Left colon (tissue), 2 donors: Measurements from ENCODE around the gene C1orf198. TPM values are rescaled to one million over a fixed set of nuclear protein-coding genes. Genes with fewer than 3 reads are reported as not detected.

ENCODE experiments used
- ATAC-seq: fragments of 200-7000 bp; cut with Tn5 transposase; one replicate; pipeline ENCODE4 v1.9.1; 2020; ENCODE audit warnings: mild to moderate bottlenecking, moderate library complexity
- DNase-seq, 2 donors: peaks; one replicate each; pipeline ENCODE4 v3.0.0-alpha.2; 2020
- intact Hi-C, 2 donors: fragments of 100-400 bp; cut with DNase I in 1 of 2; cut with micrococcal nuclease in 1 of 2; formaldehyde crosslinking; loops; one replicate each; pipeline versions ENCODE4 v1.11.2 to v1.14.0; 2022; cut with DNase I, micrococcal nuclease
- total RNA-seq, 2 donors: library from RNA; stranded (reverse); fragmentation: NEBNext Ultra II Directional; extraction: Animal tissue kit (Norgen Biotek cat#: 25700); gene quantifications; one replicate each; pipeline ENCODE4 v1.2.1, GENCODE V29; 2021
- donor health status: DM: no; HTN: no; CAD: no.
- donor health status: DM: yes; HTN: yes; CAD: no.

The C1orf198 gene
- total RNA-seq, 2 donors from 2014 or later, result 14.4 to 16.6 TPM

DNA sequence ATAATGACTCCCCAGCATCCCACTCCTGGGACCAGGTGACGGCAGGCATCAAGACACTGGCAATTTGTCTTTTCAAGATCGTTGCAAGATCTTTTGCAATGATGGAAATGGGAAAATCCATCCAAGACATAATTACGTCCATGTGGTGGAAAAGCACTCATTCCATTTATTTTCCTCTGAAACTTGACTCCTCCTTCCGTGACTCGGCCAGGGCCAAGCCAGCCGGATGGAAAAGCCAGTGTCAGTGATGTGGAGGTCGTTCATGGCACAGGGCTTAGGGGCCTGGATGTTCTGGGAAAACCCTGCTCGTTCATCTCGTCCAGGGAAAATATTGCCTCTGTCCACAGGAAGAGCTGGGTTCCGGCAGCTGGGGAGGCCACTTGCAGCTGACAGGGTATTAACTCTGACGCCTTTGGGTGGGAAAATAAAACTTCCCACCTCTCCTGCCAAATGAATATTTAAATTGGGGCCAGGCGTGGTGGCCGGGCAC, 46.2 kb downstream of the C1orf198 start:
- no peak for DNase-seq
- intact Hi-C loops, result no loop called here
- no peak for ATAC-seq

- intact Hi-C loops, result no loop called here
- no peak for DNase-seq
These were observed 47.0 kb downstream of the C1orf198 start for GRCh38 chr1:230821346-230821745.

GRCh38 chr1:230820568-230820967, 47.8 kb downstream of the C1orf198 start:
- DNase-seq (no peak), ATAC-seq (no peak)
- intact Hi-C loops, result no loop called here

More at GRCh38 chr1:230821346-230821745, 47.0 kb downstream of the C1orf198 start:
- ATAC-seq, result no peak

DNA sequence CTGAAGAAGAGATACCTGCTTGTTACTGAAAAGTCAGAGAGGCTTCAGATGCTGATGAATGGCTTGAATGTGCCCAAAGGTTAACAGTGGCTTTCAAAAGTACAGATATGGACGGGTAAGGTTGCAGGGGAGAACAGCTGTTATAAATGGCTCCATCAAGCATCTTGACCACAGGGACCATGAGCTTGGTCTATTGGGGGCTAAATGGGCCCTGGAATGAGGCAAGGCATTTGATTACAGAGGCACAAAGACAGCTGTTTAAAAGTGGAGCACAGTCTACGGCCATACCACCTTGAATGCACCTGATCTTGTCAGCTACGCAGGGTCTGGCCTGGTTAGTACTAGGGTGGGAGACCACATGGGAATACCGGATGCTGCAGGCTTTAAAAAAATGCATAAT, 48.3 kb downstream of the C1orf198 start:
- no peak for DNase-seq

GRCh38 chr1:230818901-230819300, 49.4 kb downstream of the C1orf198 start:
- ATAC-seq (no peak), DNase-seq (no peak)
- intact Hi-C loops, result no loop called here

More for the DNA sequence above, 48.3 kb downstream of the C1orf198 start:
- intact Hi-C loops, result no loop called here
- no peak for ATAC-seq

DNA sequence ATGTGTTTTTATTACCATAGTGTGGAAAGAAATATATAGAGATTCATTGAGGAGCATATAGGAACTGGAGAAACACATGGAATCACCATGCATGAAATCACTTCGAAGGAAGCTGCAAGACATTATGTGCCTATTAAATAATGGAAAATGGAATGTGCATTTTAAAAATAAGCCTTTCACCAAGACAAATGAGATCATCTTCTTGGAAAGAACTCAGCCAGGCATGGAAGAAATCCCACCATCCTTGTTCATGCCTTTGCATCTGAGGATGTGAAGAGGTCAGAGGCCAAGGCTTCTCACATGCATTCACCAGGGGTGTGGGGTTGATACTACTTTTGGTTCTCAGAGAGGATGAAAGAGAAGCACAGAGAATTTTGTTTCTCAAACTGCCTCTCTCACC, 50.0 kb downstream of the C1orf198 start:
- DNase-seq, result no peak
- ATAC-seq, result no peak
- intact Hi-C loops, result no loop called here

DNA sequence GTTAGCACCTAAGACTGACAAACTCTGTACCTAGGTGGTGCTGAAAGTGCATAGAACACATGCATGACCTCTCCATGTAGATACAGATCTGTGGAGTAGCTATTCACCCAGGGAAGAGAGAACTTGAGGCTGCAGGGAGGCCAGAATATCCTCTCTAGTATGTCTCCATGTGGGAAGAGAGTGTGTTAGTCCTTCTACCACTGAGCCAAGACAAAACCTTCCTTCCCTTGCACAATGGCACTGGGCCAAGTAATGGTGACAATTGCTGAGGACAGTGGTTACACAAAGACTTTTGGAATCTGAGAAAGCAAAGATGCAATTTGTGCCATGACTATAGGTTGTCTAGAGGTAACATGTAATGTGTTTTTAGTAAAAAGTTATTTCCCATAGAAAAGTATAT, 52.3 kb downstream of the C1orf198 start:
- no peak for ATAC-seq
- DNase-seq, result no peak
- intact Hi-C loops, result no loop called here

DNA sequence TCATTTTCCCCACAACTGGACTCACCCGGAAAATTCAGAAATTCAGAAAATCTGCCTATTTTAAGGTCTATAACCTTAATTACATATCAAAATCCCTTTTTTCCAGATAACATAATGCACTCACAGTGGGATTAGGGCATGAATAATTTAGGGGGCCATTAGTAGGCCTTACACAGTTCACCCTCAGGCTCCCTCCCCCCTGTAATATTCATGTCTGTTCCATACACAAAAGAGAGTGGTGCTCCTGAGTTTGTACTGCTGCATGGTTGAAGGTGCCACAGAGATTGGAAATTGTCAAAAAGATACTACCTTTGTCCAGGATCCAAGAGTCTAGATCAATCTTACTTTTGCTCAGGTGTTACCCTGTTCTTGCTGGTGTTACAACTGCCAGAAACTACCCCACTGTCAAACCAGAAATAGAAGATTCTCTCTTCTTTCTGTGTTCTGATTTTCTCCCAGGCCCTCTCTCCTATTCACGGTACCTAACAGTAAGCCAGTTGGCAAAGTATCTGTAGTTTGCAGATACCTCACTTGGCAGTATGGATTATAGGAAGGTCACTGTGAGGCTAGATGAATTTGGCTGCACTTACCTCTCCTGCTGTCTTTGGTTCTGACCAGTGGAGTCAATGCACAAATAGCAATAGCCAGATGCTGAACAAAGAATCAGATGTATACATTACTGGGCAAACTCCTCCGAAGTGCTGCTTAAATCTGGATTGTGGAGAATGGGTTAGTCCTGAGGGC, 53.2 kb downstream of the C1orf198 start:
- intact Hi-C loops, result no loop called here
- no peak for ATAC-seq
- DNase-seq, result no peak

DNA sequence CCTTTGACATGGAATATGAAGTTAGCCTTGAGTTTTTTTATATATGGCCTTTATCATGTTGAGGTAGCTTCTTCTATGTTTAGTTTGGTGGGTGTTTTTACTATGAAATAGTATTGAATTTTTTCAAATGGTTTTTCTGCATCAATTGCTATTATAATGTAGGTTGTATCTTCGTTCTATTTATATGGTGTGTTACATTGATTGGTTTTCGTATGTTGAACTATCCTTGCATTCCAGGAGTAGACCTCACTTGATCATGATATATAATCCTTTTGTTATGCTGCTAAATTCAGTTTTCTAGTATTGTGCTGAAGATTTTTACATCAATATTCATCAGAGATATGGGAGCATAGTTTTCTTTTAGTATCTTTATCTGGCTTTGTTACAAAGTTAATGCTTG, 55.8 kb downstream of the C1orf198 start:
- no peak for DNase-seq
- no peak for ATAC-seq
- intact Hi-C loops, result no loop called here

GRCh38 chr1:230809256-230809990, 58.9 kb downstream of the C1orf198 start:
- DNase-seq (no peak), ATAC-seq (no peak)
- intact Hi-C loops, result no loop called here

DNA sequence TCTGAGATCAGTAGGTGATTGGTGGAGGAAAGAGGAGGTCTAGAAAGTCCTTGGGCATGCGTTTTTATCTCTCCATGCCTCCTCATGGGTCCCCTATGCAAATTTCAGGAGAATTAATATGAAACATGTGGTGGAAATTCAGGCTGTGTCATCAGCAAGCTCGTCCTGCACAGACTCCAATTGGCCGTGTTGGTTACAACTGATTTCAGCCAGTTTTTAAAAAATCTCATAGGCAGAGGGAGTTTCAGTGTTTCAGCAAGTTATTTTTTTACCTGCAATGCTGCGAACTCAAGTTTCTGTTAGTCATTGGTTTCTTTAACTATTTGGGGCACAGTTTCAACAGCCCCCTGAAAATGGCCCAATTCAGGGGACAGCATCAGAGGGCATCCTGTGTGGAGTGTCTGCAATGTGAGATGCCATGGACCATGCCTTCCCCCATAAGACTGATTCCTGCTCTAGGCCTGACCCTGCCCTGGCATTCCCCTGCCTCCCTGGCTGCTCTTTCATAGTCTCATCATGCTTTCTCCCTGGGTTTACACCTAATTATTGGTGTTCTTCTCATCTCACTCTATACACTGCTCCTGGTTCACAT, 59.9 kb downstream of the C1orf198 start:
- intact Hi-C loops, result no loop called here
- DNase-seq (no peak), ATAC-seq (no peak)

DNA sequence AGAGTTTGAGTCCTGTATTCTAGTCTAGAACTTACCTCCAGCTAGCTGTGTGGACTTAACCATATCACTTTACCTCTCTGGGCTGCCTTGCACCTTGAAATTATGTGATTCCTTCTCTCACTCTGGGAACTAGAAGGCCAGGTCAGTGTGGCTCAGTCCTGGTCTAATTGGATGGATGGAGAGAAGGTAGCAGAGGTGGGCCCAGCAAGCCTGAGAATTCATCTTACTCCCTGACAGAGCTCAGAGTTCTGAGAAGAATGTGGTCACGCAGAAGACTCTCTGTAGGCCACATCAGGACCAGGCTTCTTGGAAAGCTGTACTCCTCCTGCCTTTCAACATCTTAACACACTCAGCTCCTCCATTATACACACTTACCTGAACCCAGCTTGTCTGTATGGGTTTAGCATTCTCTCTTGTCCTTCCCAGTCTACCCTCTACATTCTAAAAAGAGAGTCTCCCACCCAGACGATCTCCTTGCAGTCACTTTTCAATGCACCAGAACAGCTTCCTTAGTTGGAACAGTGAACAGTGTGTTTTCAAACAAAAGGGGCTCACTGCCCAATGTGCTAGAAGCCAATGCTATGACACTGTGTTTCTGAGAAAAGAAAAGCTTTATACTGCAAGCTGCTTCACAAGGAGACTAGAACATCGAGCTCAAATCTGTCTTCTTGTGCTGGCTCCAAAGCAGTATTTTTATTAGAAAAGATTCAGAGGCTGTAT, 60.6 kb downstream of the C1orf198 start:
- DNase-seq (no peak), ATAC-seq (no peak)
- intact Hi-C loops, result no loop called here

- no peak for ATAC-seq
- DNase-seq, result no peak
- intact Hi-C loops, result no loop called here
These were observed 61.3 kb downstream of the C1orf198 start for GRCh38 chr1:230807029-230807428.

DNA sequence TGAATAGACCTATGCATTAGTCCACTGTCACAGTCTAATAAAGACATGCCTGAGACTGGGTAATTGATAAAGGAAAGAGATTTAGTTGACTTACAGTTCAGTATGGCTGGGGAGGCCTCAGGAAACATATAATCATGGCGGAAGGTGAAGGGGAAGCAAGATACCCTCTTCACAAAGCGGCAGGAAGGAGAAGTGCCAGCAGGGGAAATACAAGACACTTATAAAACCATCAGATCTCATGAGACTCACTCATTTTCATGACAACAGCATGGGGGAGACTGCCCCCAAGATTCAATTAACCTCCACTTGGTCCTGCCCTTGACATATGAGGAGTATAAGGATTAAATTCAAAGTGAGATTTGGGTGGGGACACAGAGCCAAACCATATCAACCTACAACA, 61.8 kb downstream of the C1orf198 start:
- DNase-seq (no peak), ATAC-seq (no peak)
- intact Hi-C loops, result no loop called here

DNA sequence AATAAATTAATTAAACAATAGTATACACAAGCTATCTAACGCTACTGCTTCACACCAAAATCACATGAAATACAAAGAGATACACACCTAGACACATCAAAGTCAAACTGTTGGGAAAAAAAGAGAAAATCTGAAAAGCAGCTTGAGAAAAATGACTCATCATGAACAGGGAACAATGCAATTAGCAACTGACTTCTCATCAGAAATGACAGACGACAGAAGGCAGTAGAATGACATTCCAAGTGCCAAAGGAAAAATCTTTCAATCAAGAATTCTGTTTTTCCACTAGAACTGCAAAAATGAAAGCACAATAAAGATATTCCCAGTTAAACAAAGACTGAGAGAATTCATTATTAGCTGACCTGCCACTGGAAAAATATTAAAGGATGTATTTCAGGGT, 63.9 kb downstream of the C1orf198 start:
- ATAC-seq (no peak), DNase-seq (no peak)
- intact Hi-C loops, result no loop called here

DNA sequence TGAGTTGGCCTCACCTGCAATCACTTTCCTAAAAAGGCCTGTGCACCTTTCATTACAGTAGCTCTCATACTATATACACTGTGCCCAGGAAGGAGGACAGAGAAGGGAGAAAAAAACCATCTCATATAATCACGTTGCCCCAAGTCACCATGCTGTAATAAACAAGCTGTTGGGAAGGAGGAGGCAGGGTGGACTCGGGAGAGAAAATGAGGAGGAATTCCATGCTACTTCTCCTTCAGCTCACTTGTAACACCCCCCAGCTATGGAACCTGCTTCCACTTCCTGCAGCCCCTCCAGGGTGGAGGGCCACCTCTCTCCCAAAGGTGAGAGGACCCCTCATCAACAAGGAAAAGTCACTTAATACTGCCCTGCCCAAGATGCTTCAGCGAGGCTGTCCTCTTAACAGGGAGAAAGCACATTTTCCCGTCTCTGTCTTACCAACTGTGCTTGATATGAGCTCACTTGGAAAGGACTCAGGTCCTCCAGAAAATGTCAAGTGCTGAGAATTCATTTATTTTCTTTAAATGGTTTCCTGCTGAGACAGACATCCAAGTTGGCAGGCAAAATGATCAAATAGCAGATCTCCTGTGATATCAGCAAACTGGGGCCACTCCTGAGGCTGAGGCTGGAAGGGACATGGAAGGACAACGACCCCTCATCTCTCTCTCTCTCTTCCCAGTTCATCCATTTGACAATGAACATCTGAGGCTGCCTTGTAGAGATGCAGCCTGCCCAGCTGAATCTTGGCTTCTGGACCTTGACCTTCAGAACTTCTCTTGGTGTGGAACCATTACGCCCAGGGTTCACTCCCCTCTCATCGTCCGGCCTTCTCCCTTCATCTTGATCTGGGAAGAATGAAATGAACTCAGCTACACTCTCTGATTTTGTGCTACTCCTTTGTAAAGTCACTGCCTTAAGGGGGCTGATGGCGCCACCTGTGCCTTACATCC, 67.2 kb downstream of the C1orf198 start:
- ATAC-seq (no peak), DNase-seq (no peak)
- intact Hi-C loops, result no loop called here

GRCh38 chr1:230798491-230798890, 69.8 kb downstream of the C1orf198 start:
- intact Hi-C loops, result loop anchor here in 1 of 2 donors (5.0 to 10.0 kb wide), 2 partner anchors 119 to 406 kb away; no protein-coding TSS in a partner anchor
- ATAC-seq, result no peak
- no peak for DNase-seq

GRCh38 chr1:230797942-230798365, 70.4 kb downstream of the C1orf198 start:
- ATAC-seq, result peak; percentile 83
- intact Hi-C loops, result loop anchor here in 1 of 2 donors (5.0 to 10.0 kb wide), 2 partner anchors 119 to 407 kb away; no protein-coding TSS in a partner anchor
- peak; percentile 31 to 37 for DNase-seq
